GM23248 (cell line): ENCODE data around the gene ENOX1. TPM values are rescaled to one million over a fixed set of nuclear protein-coding genes. Genes with fewer than 3 reads are reported as not detected.

Experiments used
- DNase-seq: peaks from one replicate; pipeline ENCODE4 v3.0.0-alpha.2; 2015
- H2AFZ ChIP-seq: fragments of 200-600 bp; sonication (generic); 2 replicates; pipeline ENCODE4 v1.6.1; 2016; ENCODE audit warnings: antibody characterized with exemption
- H3F3A ChIP-seq: fragments of 200-600 bp; sonication (generic); 2 replicates; pipeline ENCODE4 v1.6.1; 2016; ENCODE audit warnings: mild to moderate bottlenecking, antibody characterized with exemption, mixed run types; ENCODE audit not compliant: insufficient read depth
- H3K27ac ChIP-seq: fragments of 200-600 bp; sonication (generic); 2 replicates; pipeline ENCODE4 v1.5.1; 2016; ENCODE audit warnings: mild to moderate bottlenecking
- H3K27me3 ChIP-seq: fragments of 200-600 bp; sonication (generic); replicated peaks from 2 replicates; pipeline ENCODE4 v1.6.1; 2016; ENCODE audit warnings: mild to moderate bottlenecking; ENCODE audit not compliant: insufficient read depth
- H3K36me3 ChIP-seq: fragments of 200-600 bp; sonication (generic); 2 replicates; pipeline ENCODE4 v1.6.1; 2016; ENCODE audit warnings: low read depth, mild to moderate bottlenecking
- H3K4me1 ChIP-seq: fragments of 200-600 bp; sonication (generic); 2 replicates; pipeline ENCODE4 v1.6.1; 2016; ENCODE audit warnings: mild to moderate bottlenecking; ENCODE audit not compliant: insufficient read depth
- H3K4me2 ChIP-seq: fragments of 200-600 bp; sonication (generic); one replicate; pipeline ENCODE4 v1.6.1; 2016; ENCODE audit warnings: mild to moderate bottlenecking; ENCODE audit not compliant: unreplicated experiment
- H3K4me3 ChIP-seq: fragments of 200-600 bp; sonication (generic); 2 replicates; pipeline ENCODE4 v1.5.1; 2016; ENCODE audit warnings: mild to moderate bottlenecking
- H3K79me2 ChIP-seq: fragments of 200-600 bp; sonication (generic); 2 replicates; pipeline ENCODE4 v1.6.1; 2016; ENCODE audit warnings: mild to moderate bottlenecking; ENCODE audit not compliant: insufficient read depth
- H3K9ac ChIP-seq: fragments of 200-600 bp; sonication (generic); 2 replicates; pipeline ENCODE4 v1.6.1; 2016; ENCODE audit warnings: mild to moderate bottlenecking
- H3K9me2 ChIP-seq: fragments of 200-600 bp; sonication (generic); 2 replicates; pipeline ENCODE4 v1.6.1; 2016; ENCODE audit warnings: mixed run types, mild to moderate bottlenecking, moderate library complexity; ENCODE audit not compliant: insufficient read depth
- H3K9me3 ChIP-seq: fragments of 200-600 bp; sonication (generic); one replicate; pipeline ENCODE4 v1.6.1; 2017; ENCODE audit warnings: low read depth
- H4K20me1 ChIP-seq: fragments of 200-600 bp; sonication (generic); 2 replicates; pipeline ENCODE4 v1.6.0; 2016; ENCODE audit not compliant: insufficient read depth
- EZH2 ChIP-seq: fragments of 200-600 bp; sonication (generic); IDR thresholded peaks from 2 replicates; pipeline ENCODE4 v1.6.1; 2018; ENCODE audit warnings: antibody characterized with exemption, mild to moderate bottlenecking; ENCODE audit not compliant: insufficient read depth, poor library complexity, severe bottlenecking
- EZH2phosphoT487 ChIP-seq: fragments of 200-600 bp; sonication (generic); IDR thresholded peaks from 2 replicates; pipeline ENCODE4 v1.6.1; 2018; ENCODE audit warnings: antibody characterized with exemption, moderate library complexity, mild to moderate bottlenecking, low read depth; ENCODE audit not compliant: insufficient read depth
- WGBS, 2 experiments: methylation state at CpG; one replicate each; pipeline ENCODE4 v1.1.6; 2015 to 2017; ENCODE audit warnings: low lambda C conversion rate in 2 of 2, low coverage in 1 of 2; ENCODE audit errors: missing lambda C conversion rate in 2 of 2; 5-methylcytosine and 5-hydroxymethylcytosine counted together
- in situ Hi-C: fragments of 300-500 bp; cut with MboI; formaldehyde crosslinking; loops from 2 replicates; pipeline ENCODE4 v1.15.0; 2020
- polyA plus RNA-seq: library from polyadenylated mRNA; unstranded; fragments of >200 nt; fragmentation: Nextera tagmentation; extraction: Ambion mirVana; gene quantifications from 2 replicates; pipeline ENCODE4 v1.2.1, GENCODE V29; 2016
- total RNA-seq: library from RNA; depleted of rRNA; stranded (reverse); fragments of >200 nt; shearing (Covaris generic); gene quantifications from 2 replicates; pipeline ENCODE4 v1.2.3, GENCODE V29; 2014

ENOX1 gene
- total and polyA plus RNA-seq, 2 experiments from 2014 or later: 1.8 to 3.2 TPM

DNA sequence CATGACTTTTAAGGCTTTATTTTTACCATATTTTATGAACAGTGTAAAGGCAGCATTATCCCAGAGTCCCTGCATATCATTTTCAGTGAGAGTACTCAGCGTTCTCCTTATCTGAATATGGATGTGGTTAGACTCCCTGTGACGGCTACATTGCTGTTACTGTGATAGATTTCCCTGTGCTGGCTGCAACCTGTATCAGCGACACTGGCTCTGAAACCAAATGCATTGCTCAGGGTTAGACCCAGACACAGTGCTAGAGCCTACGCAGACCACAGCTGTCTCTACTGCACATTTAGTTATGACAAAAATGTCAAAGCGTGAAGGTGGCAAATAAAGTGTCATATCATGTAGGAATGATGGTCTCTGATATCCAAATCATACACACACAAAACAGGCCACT lies 138.0 kb downstream of the ENOX1 start:
- H3K4me1 ChIP-seq: no peaks in the 10 kb centered on the region
- no peak overlapping the region for H3K4me2 ChIP-seq
- 77 to 81% methylated on average over 5 of the region's 5 CpGs for WGBS, 2 experiments
- no peak overlapping the region for H3K27ac ChIP-seq
- H4K20me1 ChIP-seq: no peaks in the 10 kb centered on the region
- H3K4me3 ChIP-seq: no peak overlapping the region
- no peaks in the 10 kb centered on the region for H3F3A ChIP-seq
- DNase-seq: no peak
- H3K27me3 ChIP-seq: no peaks in the 10 kb centered on the region
- no peaks in the 10 kb centered on the region for H3K9me3 ChIP-seq
- H3K9me2 ChIP-seq: no peaks in the 10 kb centered on the region
- H3K36me3 ChIP-seq: no peaks in the 10 kb centered on the region
- H3K9ac ChIP-seq: no peak overlapping the region
- in situ Hi-C loops: no loop called here
- H2AFZ ChIP-seq: no peak overlapping the region
- no peaks in the 10 kb centered on the region for H3K79me2 ChIP-seq
- TF ChIP-seq EZH2: no peak
- TF ChIP-seq EZH2phosphoT487: no peak

DNA sequence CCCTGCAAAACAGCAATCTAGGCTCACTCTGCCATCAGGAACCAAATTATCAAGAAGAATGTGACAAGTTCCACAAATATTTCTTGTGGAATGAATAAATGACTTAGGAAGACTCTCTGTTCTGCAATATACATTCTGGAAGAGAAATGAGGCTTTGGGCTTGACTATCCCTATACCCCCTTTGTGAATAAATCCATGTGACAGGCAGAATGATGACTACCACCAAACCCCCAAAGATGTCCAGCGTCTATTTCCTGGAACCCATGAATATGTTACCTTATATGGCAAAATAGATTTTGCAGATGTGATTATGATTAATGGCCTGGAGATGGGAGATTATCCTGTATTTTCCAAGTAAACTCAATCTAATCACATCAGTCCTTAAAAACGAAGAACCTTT lies 139.3 kb downstream of the ENOX1 start:
- H4K20me1 ChIP-seq: no peaks in the 10 kb centered on the region
- H3K27me3 ChIP-seq: no peaks in the 10 kb centered on the region
- H3K9ac ChIP-seq: no peak overlapping the region
- H3K9me3 ChIP-seq: no peaks in the 10 kb centered on the region
- WGBS, 2 experiments: 39 to 41% methylated on average over 2 of the region's 2 CpGs
- H3K4me2 ChIP-seq: no peak overlapping the region
- H3K27ac ChIP-seq: no peak overlapping the region
- no peak for DNase-seq
- no peaks in the 10 kb centered on the region for H3K79me2 ChIP-seq
- no peaks in the 10 kb centered on the region for H3K36me3 ChIP-seq
- no peaks in the 10 kb centered on the region for H3F3A ChIP-seq
- no peak overlapping the region for H2AFZ ChIP-seq
- in situ Hi-C loops: no loop called here
- H3K9me2 ChIP-seq: no peaks in the 10 kb centered on the region
- H3K4me3 ChIP-seq: no peak overlapping the region
- no peaks in the 10 kb centered on the region for H3K4me1 ChIP-seq
- TF ChIP-seq EZH2phosphoT487 (no peak), EZH2 (no peak)

DNA sequence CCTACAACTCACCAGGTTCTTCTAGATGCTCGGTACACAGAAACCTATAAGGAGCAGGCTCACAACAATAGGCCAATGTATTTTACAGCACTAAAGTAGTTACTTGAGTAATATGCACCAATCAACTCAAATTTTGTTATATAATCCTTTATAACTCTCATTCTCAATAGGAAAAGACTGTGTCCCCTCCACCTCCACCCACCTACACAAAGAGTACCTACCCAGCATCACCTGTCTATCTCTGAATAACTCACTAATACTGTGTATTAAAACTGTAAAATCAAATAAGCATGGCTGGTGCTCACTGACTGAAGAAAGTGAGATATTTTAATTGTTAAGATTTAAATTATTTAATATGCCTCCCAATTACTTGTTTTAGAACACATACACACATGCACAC lies 146.3 kb downstream of the ENOX1 start:
- Histone ChIP-seq H3K36me3 (no peaks in the 10 kb centered on the region), H3K27me3 (no peaks in the 10 kb centered on the region), H3K79me2 (no peaks in the 10 kb centered on the region), H3K9ac (no peak overlapping the region), H3K4me3 (no peak overlapping the region), H2AFZ (no peak overlapping the region), H3F3A (no peaks in the 10 kb centered on the region), H3K4me1 (no peaks in the 10 kb centered on the region), H3K9me3 (no peaks in the 10 kb centered on the region), H4K20me1 (no peaks in the 10 kb centered on the region), H3K27ac (no peak overlapping the region), H3K4me2 (no peak overlapping the region), H3K9me2 (no peaks in the 10 kb centered on the region)
- DNase-seq: no peak
- in situ Hi-C loops: no loop called here
- TF ChIP-seq EZH2phosphoT487 (no peak), EZH2 (no peak)
- 80 to 85% methylated on average over 1 of the region's 1 CpG for WGBS, 2 experiments

DNA sequence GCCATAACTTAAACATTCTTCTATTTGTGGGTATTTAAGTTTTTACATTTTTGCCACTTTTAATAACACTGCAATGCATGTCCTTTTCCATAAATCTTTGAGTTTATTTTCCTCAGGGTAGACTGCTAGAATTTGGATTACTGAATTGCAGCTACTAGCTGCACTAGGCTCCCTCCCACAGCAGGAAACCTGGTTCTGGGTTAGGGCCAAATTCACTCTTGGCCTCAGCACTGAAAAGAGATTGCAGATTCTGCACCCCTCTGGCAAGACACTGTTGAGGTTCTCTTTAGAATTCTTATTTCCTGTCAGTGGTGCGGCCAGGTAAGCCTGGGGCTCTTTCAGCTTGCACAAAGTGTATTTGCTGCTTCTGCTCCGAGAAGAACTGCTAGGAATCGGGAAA lies 155.7 kb downstream of the ENOX1 start:
- Histone ChIP-seq H3K9me2 (no peaks in the 10 kb centered on the region), H3K4me1 (no peaks in the 10 kb centered on the region), H3K4me3 (no peak overlapping the region), H3F3A (no peaks in the 10 kb centered on the region), H2AFZ (no peak overlapping the region), H3K9me3 (no peaks in the 10 kb centered on the region), H3K4me2 (no peak overlapping the region), H3K79me2 (no peaks in the 10 kb centered on the region), H3K36me3 (no peaks in the 10 kb centered on the region), H4K20me1 (no peaks in the 10 kb centered on the region), H3K27me3 (no peaks in the 10 kb centered on the region), H3K9ac (no peak overlapping the region), H3K27ac (no peak overlapping the region)
- TF ChIP-seq EZH2: no peak
- TF ChIP-seq EZH2phosphoT487: no peak
- WGBS, 2 experiments: 74 to 79% methylated on average over 3 of the region's 3 CpGs
- in situ Hi-C loops: no loop called here
- DNase-seq: no peak
